H9 (cell line): ENCODE measurements around the gene HIVEP1. TPM values are rescaled to one million over a fixed set of nuclear protein-coding genes. Genes with fewer than 3 reads are reported as not detected.

Experiments
- DNase-seq: peaks from one replicate; pipeline ENCODE4 v3.0.0-alpha.2; 2017
- H2AFZ ChIP-seq: one replicate; pipeline ENCODE4 v1.6.1; 2013; ENCODE audit warnings: mild to moderate bottlenecking, low read length, control low read depth, moderate library complexity
- H2AK5ac ChIP-seq: 2 replicates; pipeline ENCODE4 v1.6.1; 2013; ENCODE audit warnings: low read length, control low read depth, mixed read lengths; ENCODE audit not compliant: insufficient read length
- H2BK120ac ChIP-seq: one replicate; pipeline ENCODE4 v1.6.1; 2013; ENCODE audit warnings: low read depth, mild to moderate bottlenecking, low read length, control low read depth, inconsistent platforms; ENCODE audit not compliant: poor library complexity, severe bottlenecking
- H2BK12ac ChIP-seq: 2 replicates; pipeline ENCODE4 v1.6.1; 2013; ENCODE audit warnings: low read length, control low read depth, mixed read lengths, low read depth; ENCODE audit not compliant: insufficient read length
- H2BK15ac ChIP-seq: 2 replicates; pipeline ENCODE4 v1.6.1; 2013; ENCODE audit warnings: low read depth, low read length, control low read depth
- H2BK20ac ChIP-seq: one replicate; pipeline ENCODE4 v1.6.1; 2013; ENCODE audit warnings: low read depth, mild to moderate bottlenecking, low read length, control low read depth, inconsistent platforms; ENCODE audit not compliant: poor library complexity, severe bottlenecking
- H2BK5ac ChIP-seq: 2 replicates; pipeline ENCODE4 v1.6.1; 2013; ENCODE audit warnings: low read length, control low read depth, mixed read lengths; ENCODE audit not compliant: insufficient read length
- H3K14ac ChIP-seq: 2 replicates; pipeline ENCODE4 v1.6.1; 2013; ENCODE audit warnings: low read length, control low read depth; ENCODE audit not compliant: insufficient read depth
- H3K18ac ChIP-seq: 2 replicates; pipeline ENCODE4 v1.6.1; 2013; ENCODE audit warnings: low read depth, mild to moderate bottlenecking, mixed read lengths, low read length, control low read depth; ENCODE audit not compliant: insufficient read length
- H3K23ac ChIP-seq: 2 replicates; pipeline ENCODE4 v1.6.1; 2013; ENCODE audit warnings: low read length, control low read depth, mixed read lengths, low read depth; ENCODE audit not compliant: insufficient read length
- H3K23me2 ChIP-seq: 2 replicates; pipeline ENCODE4 v1.6.1; 2013; ENCODE audit warnings: low read depth, mild to moderate bottlenecking, mixed read lengths, low read length, control low read depth; ENCODE audit not compliant: insufficient read length, poor library complexity, severe bottlenecking
- H3K27ac ChIP-seq: 2 replicates; pipeline ENCODE4 v1.5.1; 2013; ENCODE audit warnings: low read length, control low read depth, mixed read lengths, low read depth; ENCODE audit not compliant: insufficient read length
- H3K27me3 ChIP-seq: 2 replicates; pipeline ENCODE4 v1.6.1; 2013; ENCODE audit warnings: low read length, control low read depth, inconsistent platforms; ENCODE audit not compliant: insufficient read depth
- H3K4ac ChIP-seq: 2 replicates; pipeline ENCODE4 v1.6.1; 2013; ENCODE audit warnings: low read depth, mild to moderate bottlenecking, control low read depth, inconsistent platforms, low read length, moderate library complexity
- H3K4me1 ChIP-seq: 2 replicates; pipeline ENCODE4 v1.6.1; 2013; ENCODE audit warnings: low read length, control low read depth, inconsistent platforms; ENCODE audit not compliant: insufficient read depth
- H3K4me2 ChIP-seq: 2 replicates; pipeline ENCODE4 v1.6.1; 2013; ENCODE audit warnings: low read length, control low read depth, mixed read lengths; ENCODE audit not compliant: insufficient read length, insufficient read depth
- H3K56ac ChIP-seq: 2 replicates; pipeline ENCODE4 v1.6.1; 2013; ENCODE audit warnings: low read depth, mild to moderate bottlenecking, mixed read lengths, low read length, control low read depth; ENCODE audit not compliant: insufficient read length
- H3K79me1 ChIP-seq: 2 replicates; pipeline ENCODE4 v1.6.1; 2013; ENCODE audit warnings: low read depth, mild to moderate bottlenecking, moderate library complexity, low read length, control low read depth, inconsistent platforms; ENCODE audit not compliant: insufficient read depth, poor library complexity, severe bottlenecking
- H3K79me2 ChIP-seq: 2 replicates; pipeline ENCODE4 v1.6.1; 2013; ENCODE audit warnings: low read length, control low read depth, inconsistent platforms; ENCODE audit not compliant: insufficient read depth
- H3K9ac ChIP-seq: 2 replicates; pipeline ENCODE4 v1.6.1; 2013; ENCODE audit warnings: low read length, control low read depth, mixed read lengths; ENCODE audit not compliant: insufficient read length; ENCODE audit errors: extremely low read depth
- H3K9me3 ChIP-seq: one replicate; pipeline ENCODE4 v1.6.1; 2013; ENCODE audit warnings: low read depth, low read length, inconsistent platforms; ENCODE audit not compliant: control insufficient read depth
- H3T11ph ChIP-seq: one replicate; pipeline ENCODE4 v1.6.1; 2013; ENCODE audit warnings: mild to moderate bottlenecking, low read length, control low read depth, inconsistent platforms
- H4K20me1 ChIP-seq: one replicate; pipeline ENCODE4 v1.6.1; 2013; ENCODE audit not compliant: control insufficient read depth, insufficient read length, insufficient read depth
- H4K5ac ChIP-seq: 2 replicates; pipeline ENCODE4 v1.6.1; 2013; ENCODE audit warnings: low read depth, mild to moderate bottlenecking, mixed read lengths, low read length, control low read depth; ENCODE audit not compliant: insufficient read length
- H4K8ac ChIP-seq: replicated peaks from 2 replicates; pipeline ENCODE4 v1.6.1; 2013; ENCODE audit warnings: low read length, control low read depth, mixed read lengths, low read depth; ENCODE audit not compliant: insufficient read length
- H4K91ac ChIP-seq: 2 replicates; pipeline ENCODE4 v1.6.1; 2013; ENCODE audit warnings: low read depth, mild to moderate bottlenecking, moderate library complexity, mixed read lengths, low read length, control low read depth; ENCODE audit not compliant: insufficient read length
- H3K27ac Mint-ChIP-seq, 3 experiments: 2 replicates in 2 of 3; 3 replicates in 1 of 3; pipeline ENCODE4 v1.8.0; 2020 to 2021; ENCODE audit warnings: mixed read lengths in 3 of 3, mild to moderate bottlenecking in 1 of 3, moderate library complexity in 1 of 3
- H3K27me3 Mint-ChIP-seq: 2 replicates; pipeline ENCODE4 v1.8.0; 2021; ENCODE audit warnings: low read depth, mild to moderate bottlenecking, moderate library complexity, mixed read lengths
- H3K36me3 Mint-ChIP-seq, 3 experiments: 2 replicates in 2 of 3; 3 replicates in 1 of 3; pipeline ENCODE4 v1.8.0; 2020 to 2021; ENCODE audit warnings: low read depth in 3 of 3, mixed read lengths in 3 of 3; ENCODE audit not compliant: insufficient read depth in 1 of 3
- H3K4me1 Mint-ChIP-seq, 2 experiments: 2 replicates each; pipeline ENCODE4 v1.8.0; 2020; ENCODE audit warnings: mixed read lengths in 2 of 2
- H3K4me3 Mint-ChIP-seq, 2 experiments: 2 replicates in 1 of 2; 3 replicates in 1 of 2; pipeline ENCODE4 v1.8.0; 2020 to 2021; ENCODE audit warnings: mild to moderate bottlenecking in 2 of 2, mixed read lengths in 2 of 2, moderate library complexity in 1 of 2
- H3K9me3 Mint-ChIP-seq, 2 experiments: 2 replicates in 1 of 2; 3 replicates in 1 of 2; pipeline ENCODE4 v1.8.0; 2020; ENCODE audit warnings: mild to moderate bottlenecking in 2 of 2, mixed read lengths in 2 of 2, moderate library complexity in 1 of 2
- CTCF ChIP-seq: fragments of 200-600 bp; sonication (generic); conservative IDR thresholded peaks from 3 replicates; pipeline ENCODE4 v1.8.0; 2021; ENCODE audit warnings: antibody characterized with exemption, mild to moderate bottlenecking
- WGBS: extraction: QIAGEN DNeasy Blood & Tissue Kit; methylation state at CpG from one replicate; pipeline ENCODE4 v1.1.7; 2013; ENCODE audit warnings: missing lambda C conversion rate, low lambda C conversion rate, mixed read lengths; ENCODE audit not compliant: insufficient read length; ENCODE audit errors: extremely low coverage; 5-methylcytosine and 5-hydroxymethylcytosine counted together
- total RNA-seq: library from RNA; stranded (reverse); gene quantifications from 2 replicates; pipeline ENCODE4 v1.2.1, GENCODE V29; 2021

Gene HIVEP1
- total RNA-seq, 1 experiment from 2014 or later: 44.2 TPM

- Histone ChIP-seq H3K27ac (no peak overlapping the region), H3K27me3 (no peaks in the 10 kb centered on the region), H2AK5ac (no peak overlapping the region), H4K91ac (no peak overlapping the region), H3K9ac (no peak overlapping the region), H4K8ac (no peak overlapping the region), H3K18ac (no peak overlapping the region), H3K23me2 (no peaks in the 10 kb centered on the region), H4K20me1 (no peaks in the 10 kb centered on the region), H2BK120ac (no peak overlapping the region), H2AFZ (no peak overlapping the region), H3K79me1 (no peaks in the 10 kb centered on the region), H3K23ac (no peak overlapping the region), H3K4me1 (peaks cover 2% of the 10 kb centered on the region; the same call in 1 of the 2 replicates), H3K4me2 (no peak overlapping the region), H3K14ac (no peak overlapping the region), H3K56ac (no peak overlapping the region), H2BK5ac (no peak overlapping the region), H3T11ph (no peak overlapping the region), H2BK15ac (no peak overlapping the region), H2BK20ac (no peak overlapping the region), H4K5ac (no peak overlapping the region), H3K79me2 (no peaks in the 10 kb centered on the region), H2BK12ac (no peak overlapping the region), H3K9me3 (no peaks in the 10 kb centered on the region), H3K4ac (no peak overlapping the region)
- TF ChIP-seq CTCF: no peak
- H3K36me3 Mint-ChIP-seq: no peaks in the 10 kb centered on the region
- no peaks in the 10 kb centered on the region for H3K27me3 Mint-ChIP-seq
- DNase-seq: no peak
- WGBS: no CpG with 5 or more reads among the region's 4 CpGs
- H3K4me1 Mint-ChIP-seq: peaks cover 9 to 10% of the 10 kb centered on the region in 2 experiments
- no peak overlapping the region for H3K4me3 Mint-ChIP-seq
- H3K27ac Mint-ChIP-seq: no peak overlapping the region
- H3K9me3 Mint-ChIP-seq: no peaks in the 10 kb centered on the region; a peak in 1 of 5 replicates
These were observed 17.1 kb upstream of the HIVEP1 start for GRCh38 chr6:11994875-11995461.
